Osteoblast (primary cell): ENCODE results near the gene SERTAD1. TPM values are rescaled to one million over a fixed set of nuclear protein-coding genes. Genes with fewer than 3 reads are reported as not detected.

Experiments
- DNase-seq: peaks from one replicate; pipeline ENCODE4 v3.0.0; 2011; ENCODE audit warnings: low spot score, mixed read lengths; ENCODE audit not compliant: insufficient read length; ENCODE audit errors: missing footprints
- H2AFZ ChIP-seq: 2 replicates; pipeline ENCODE4 v1.6.0; 2011; ENCODE audit warnings: mild to moderate bottlenecking, low read length
- H3K27ac ChIP-seq: 2 replicates; pipeline ENCODE4 v1.5.1; 2011; ENCODE audit warnings: mild to moderate bottlenecking, low read depth, low read length, moderate library complexity
- H3K27me3 ChIP-seq: 2 replicates; pipeline ENCODE4 v1.6.0; 2012; ENCODE audit warnings: mild to moderate bottlenecking, control low read depth, inconsistent platforms, low read length, moderate library complexity; ENCODE audit not compliant: insufficient read depth
- H3K36me3 ChIP-seq: 2 replicates; pipeline ENCODE4 v1.5.1; 2011; ENCODE audit warnings: mild to moderate bottlenecking, low read length, control low read depth, moderate library complexity; ENCODE audit not compliant: insufficient read depth
- H3K4me1 ChIP-seq: 2 replicates; pipeline ENCODE4 v1.5.1; 2011; ENCODE audit warnings: mild to moderate bottlenecking, low read length, control low read depth, moderate library complexity; ENCODE audit not compliant: insufficient read depth
- H3K4me2 ChIP-seq: 2 replicates; pipeline ENCODE4 v1.6.0; 2011; ENCODE audit warnings: mild to moderate bottlenecking, low read length; ENCODE audit not compliant: insufficient read depth
- H3K4me3 ChIP-seq: fragments of 200-600 bp; sonication (generic); 3 replicates; pipeline ENCODE4 v1.5.1; 2012; ENCODE audit warnings: mild to moderate bottlenecking, low read length, inconsistent platforms; ENCODE audit not compliant: insufficient read depth
- H3K79me2 ChIP-seq: 2 replicates; pipeline ENCODE4 v1.6.0; 2012; ENCODE audit warnings: mild to moderate bottlenecking, low read length, control low read depth, inconsistent platforms; ENCODE audit not compliant: insufficient read depth
- H3K9me3 ChIP-seq: 2 replicates; pipeline ENCODE4 v1.5.1; 2011; ENCODE audit warnings: low read depth, low read length, control low read depth
- H4K20me1 ChIP-seq: 2 replicates; pipeline ENCODE4 v1.6.0; 2012; ENCODE audit warnings: mild to moderate bottlenecking, low read length, control low read depth; ENCODE audit not compliant: insufficient read depth
- CTCF ChIP-seq: IDR thresholded peaks from 2 replicates; pipeline ENCODE4 v1.5.1; 2011; ENCODE audit warnings: mild to moderate bottlenecking, low read depth, low read length, moderate library complexity; ENCODE audit errors: extremely low read depth
- total RNA-seq: library from RNA; depleted of rRNA; stranded (reverse); fragments of >200 nt; gene quantifications from 2 replicates; pipeline ENCODE4 v1.2.3, GENCODE V29; 2012

Gene SERTAD1
- total RNA-seq, 1 donor, result 15.2 TPM

GRCh38 chr19:40469011-40469410 lies 43.2 kb upstream of the SERTAD1 start:
- no peaks in the 10 kb centered on the region for H3K36me3 ChIP-seq
- peaks cover 13% of the 10 kb centered on the region for H3K27me3 ChIP-seq
- H3K4me2 ChIP-seq, result no peak overlapping the region
- no peak overlapping the region for H3K4me3 ChIP-seq
- H4K20me1 ChIP-seq, result no peaks in the 10 kb centered on the region
- no peak overlapping the region for H2AFZ ChIP-seq
- no peaks in the 10 kb centered on the region for H3K9me3 ChIP-seq
- peaks cover 19% of the 10 kb centered on the region for H3K4me1 ChIP-seq
- H3K79me2 ChIP-seq, result no peaks in the 10 kb centered on the region
- no peak for DNase-seq
- H3K27ac ChIP-seq, result no peak overlapping the region
- TF ChIP-seq CTCF, result no peak

GRCh38 chr19:40466985-40467734 lies 41.4 kb upstream of the SERTAD1 start, which contains the start of gene SPTBN4:
SPTBN4 (plus strand) TSS chr19:40467001; CDS start chr19:40472622, 5,621 bp downstream.
- peak; percentile 91 for DNase-seq
- peaks cover 22% of the 10 kb centered on the region for H3K4me1 ChIP-seq
- no peaks in the 10 kb centered on the region for H3K36me3 ChIP-seq
- peaks cover 13% of the 10 kb centered on the region for H3K27me3 ChIP-seq
- peak within 1 kb of the TSS; percentile 82 for H3K4me3 ChIP-seq
- TF ChIP-seq CTCF, result no peak
- peak within 1 kb of the TSS; percentile 51 for H2AFZ ChIP-seq
- peak within 1 kb of the TSS; percentile 81 for H3K4me2 ChIP-seq
- H4K20me1 ChIP-seq, result no peaks in the 10 kb centered on the region
- no peak within 1 kb of the TSS for H3K27ac ChIP-seq
- H3K79me2 ChIP-seq, result no peaks in the 10 kb centered on the region
- no peaks in the 10 kb centered on the region for H3K9me3 ChIP-seq

GRCh38 chr19:40466219-40466984 lies 40.6 kb upstream of the SERTAD1 start:
- TF ChIP-seq CTCF, result no peak

GRCh38 chr19:40465557-40466218 lies 39.9 kb upstream of the SERTAD1 start, which contains the start of gene BLVRB:
BLVRB (minus strand) TSS chr19:40465745; CDS start chr19:40465688, 57 bp downstream.
- Histone ChIP-seq H3K9me3 (no peaks in the 10 kb centered on the region), H2AFZ (peak within 1 kb of the TSS; percentile 84), H3K4me2 (peak within 1 kb of the TSS; percentile 81), H3K36me3 (no peaks in the 10 kb centered on the region), H3K79me2 (no peaks in the 10 kb centered on the region), H3K27ac (peak within 1 kb of the TSS; percentile 87), H4K20me1 (no peaks in the 10 kb centered on the region), H3K4me1 (peaks cover 22% of the 10 kb centered on the region), H3K27me3 (peaks cover 13% of the 10 kb centered on the region), H3K4me3 (peak within 1 kb of the TSS; percentile 82)
- TF ChIP-seq CTCF, result no peak
- peak; percentile 100 for DNase-seq

More at GRCh38 chr19:40466219-40466984, 40.6 kb upstream of the SERTAD1 start:
- peak overlapping the region; percentile 81 for H3K4me2 ChIP-seq
- peak; percentile 66 for DNase-seq
- no peaks in the 10 kb centered on the region for H3K36me3 ChIP-seq
- H3K4me1 ChIP-seq, result peaks cover 22% of the 10 kb centered on the region
- H2AFZ ChIP-seq, result peak overlapping the region; percentile 51
- H4K20me1 ChIP-seq, result no peaks in the 10 kb centered on the region
- peak overlapping the region; percentile 82 for H3K4me3 ChIP-seq
- H3K27me3 ChIP-seq, result peaks cover 13% of the 10 kb centered on the region
- H3K9me3 ChIP-seq, result no peaks in the 10 kb centered on the region
- no peaks in the 10 kb centered on the region for H3K79me2 ChIP-seq
- no peak overlapping the region for H3K27ac ChIP-seq
